ENCODE measurements around the gene CARNS1.
"Not testable (repeated sequence)": the region's sequence is repeated elsewhere in the genome, so short reads cannot be mapped to it uniquely, and the experiment has no call there.

CARNS1 gene

GRCh38 chr11:67420646-67421429 is 5.4 kb downstream of the CARNS1 start:
- peak overlapping the region; percentile 42 for H3K4me3 ChIP-seq (ENCODE audit: low read depth, low read length)
- peak; percentile 56 for DNase-seq (ENCODE audit: low read depth)

GRCh38 chr11:67421430-67422031 is 6.1 kb downstream of the CARNS1 start:
- H3K4me3 ChIP-seq (ENCODE audit: low read depth, low read length) = peak overlapping the region; percentile 42

GRCh38 chr11:67422891-67423290 is 7.4 kb downstream of the CARNS1 start:
- H3K4me3 ChIP-seq (ENCODE audit: low read depth, low read length) = no peak overlapping the region
- DNase-seq (ENCODE audit: low read depth) = no peak

More at GRCh38 chr11:67421430-67422031, 6.1 kb downstream of the CARNS1 start:
- no peak for DNase-seq (ENCODE audit: low read depth)

GRCh38 chr11:67423466-67423865 is 8.0 kb downstream of the CARNS1 start:
- DNase-seq (ENCODE audit: low read depth) = no peak
- H3K4me3 ChIP-seq (ENCODE audit: low read depth, low read length) = no peak overlapping the region

- DNase-seq (ENCODE audit: low read depth) = no peak
- no peak overlapping the region for H3K4me3 ChIP-seq (ENCODE audit: low read depth, low read length)
Observed at GRCh38 chr11:67423891-67424613, 8.6 kb downstream of the CARNS1 start.

- peak overlapping the region; percentile 99 for H3K4me3 ChIP-seq (ENCODE audit: low read depth, low read length)
Observed at GRCh38 chr11:67427364-67427859, 11.9 kb downstream of the CARNS1 start.

GRCh38 chr11:67428052-67429001 is 12.8 kb downstream of the CARNS1 start, which contains the start of gene RPS6KB2:
Gene RPS6KB2 (plus strand): TSS chr11:67428494. CDS start chr11:67428546, 52 bp downstream.
- peak; percentile 92 for DNase-seq (ENCODE audit: low read depth)
- H3K4me3 ChIP-seq (ENCODE audit: low read depth, low read length) = peak within 1 kb of the TSS; percentile 99

More at GRCh38 chr11:67427364-67427859, 11.9 kb downstream of the CARNS1 start:
- DNase-seq (ENCODE audit: low read depth) = not testable (repeated sequence)

- no peak for DNase-seq (ENCODE audit: low read depth)
- peak overlapping the region; percentile 99 for H3K4me3 ChIP-seq (ENCODE audit: low read depth, low read length)
Observed at GRCh38 chr11:67429038-67429668, 13.7 kb downstream of the CARNS1 start.

GRCh38 chr11:67429722-67430121 is 14.2 kb downstream of the CARNS1 start:
- no peak for DNase-seq (ENCODE audit: low read depth)
- H3K4me3 ChIP-seq (ENCODE audit: low read depth, low read length) = no peak overlapping the region

GRCh38 chr11:67431346-67432249 is 16.1 kb downstream of the CARNS1 start:
- H3K4me3 ChIP-seq (ENCODE audit: low read depth, low read length) = no peak overlapping the region
- DNase-seq (ENCODE audit: low read depth) = no peak

- no peak overlapping the region for H3K4me3 ChIP-seq (ENCODE audit: low read depth, low read length)
- DNase-seq (ENCODE audit: low read depth) = no peak
Observed at GRCh38 chr11:67432655-67433349, 17.3 kb downstream of the CARNS1 start.

GRCh38 chr11:67433536-67434394 is 18.3 kb downstream of the CARNS1 start:
- no peak for DNase-seq (ENCODE audit: low read depth)
- H3K4me3 ChIP-seq (ENCODE audit: low read depth, low read length) = no peak overlapping the region

GRCh38 chr11:67434395-67434881 is 19.0 kb downstream of the CARNS1 start:
- DNase-seq (ENCODE audit: low read depth) = no peak
- H3K4me3 ChIP-seq (ENCODE audit: low read depth, low read length) = no peak overlapping the region

GRCh38 chr11:67435031-67435726 is 19.7 kb downstream of the CARNS1 start:
- no peak overlapping the region for H3K4me3 ChIP-seq (ENCODE audit: low read depth, low read length)
- no peak for DNase-seq (ENCODE audit: low read depth)

GRCh38 chr11:67435727-67436458 is 20.4 kb downstream of the CARNS1 start:
- H3K4me3 ChIP-seq (ENCODE audit: low read depth, low read length) = no peak overlapping the region
- DNase-seq (ENCODE audit: low read depth) = no peak

Data from skeletal muscle cell (primary cell).